HEK293T (cell line): Measurements from ENCODE around the gene OXNAD1.

Experiments used
- ARNT ChIP-seq: fragments of 450-650 bp; IDR thresholded peaks from 2 replicates; pipeline ENCODE4 v1.6.1; 2017; ENCODE audit warnings: mild to moderate bottlenecking
- BHLHE40 ChIP-seq: fragments of 450-650 bp; IDR thresholded peaks from 2 replicates; pipeline ENCODE4 v1.6.1; 2016; ENCODE audit warnings: mild to moderate bottlenecking, moderate library complexity, borderline replicate concordance
- FOXA1 ChIP-seq: fragments of 450-650 bp; IDR thresholded peaks from 2 replicates; pipeline ENCODE4 v1.6.1; 2016; ENCODE audit warnings: mild to moderate bottlenecking
- FOXM1 ChIP-seq: fragments of 450-650 bp; IDR thresholded peaks from 2 replicates; pipeline ENCODE4 v1.6.1; 2017; ENCODE audit warnings: mild to moderate bottlenecking, borderline replicate concordance
- SP1 ChIP-seq: fragments of 450-650 bp; IDR thresholded peaks from 2 replicates; pipeline ENCODE4 v1.6.1; 2017
- SUZ12 ChIP-seq: fragments of 450-650 bp; IDR thresholded peaks from 2 replicates; pipeline ENCODE4 v1.6.1; 2016; ENCODE audit warnings: mild to moderate bottlenecking
- ZNF384 ChIP-seq: fragments of 450-650 bp; IDR thresholded peaks from 2 replicates; pipeline ENCODE4 v1.6.1; 2016

DNA sequence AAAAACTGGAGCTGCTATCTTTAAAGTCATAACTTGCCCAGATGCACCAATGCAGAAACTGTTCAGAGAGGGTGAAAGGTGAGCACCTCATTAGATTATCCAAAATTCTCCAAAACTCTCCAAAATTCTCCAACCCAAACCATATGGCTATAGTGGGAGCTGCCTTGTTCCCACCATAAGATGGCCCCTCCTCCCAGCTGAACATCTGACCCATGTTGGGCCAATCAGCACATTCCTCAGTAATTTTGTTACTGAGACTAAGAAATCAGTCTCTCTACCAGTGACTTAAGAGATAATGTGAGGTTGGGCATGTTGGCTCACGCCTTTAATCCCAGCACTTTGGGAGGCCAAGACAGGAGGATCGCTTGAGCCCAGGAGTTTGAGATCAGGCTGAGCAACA is 33.0 kb upstream of the OXNAD1 start:
- TF ChIP-seq ZNF384, result no peak
- TF ChIP-seq SP1, result no peak
- no peak for TF ChIP-seq FOXA1
- no peak for TF ChIP-seq BHLHE40
- no peak for TF ChIP-seq FOXM1
- no peak for TF ChIP-seq SUZ12
- no peak for TF ChIP-seq ARNT
